HG02973 (cell line): ENCODE measurements around the gene AHCY.
"Not testable (repeated sequence)": the region's sequence is repeated elsewhere in the genome, so short reads cannot be mapped to it uniquely, and the experiment has no call there.

ENCODE experiments used
- ATAC-seq: cut with Tn5 transposase; IDR thresholded peaks from one replicate; pipeline ENCODE4 v1.9.1; 2021; ENCODE audit warnings: moderate library complexity; ENCODE audit not compliant: unreplicated experiment

AHCY gene

DNA sequence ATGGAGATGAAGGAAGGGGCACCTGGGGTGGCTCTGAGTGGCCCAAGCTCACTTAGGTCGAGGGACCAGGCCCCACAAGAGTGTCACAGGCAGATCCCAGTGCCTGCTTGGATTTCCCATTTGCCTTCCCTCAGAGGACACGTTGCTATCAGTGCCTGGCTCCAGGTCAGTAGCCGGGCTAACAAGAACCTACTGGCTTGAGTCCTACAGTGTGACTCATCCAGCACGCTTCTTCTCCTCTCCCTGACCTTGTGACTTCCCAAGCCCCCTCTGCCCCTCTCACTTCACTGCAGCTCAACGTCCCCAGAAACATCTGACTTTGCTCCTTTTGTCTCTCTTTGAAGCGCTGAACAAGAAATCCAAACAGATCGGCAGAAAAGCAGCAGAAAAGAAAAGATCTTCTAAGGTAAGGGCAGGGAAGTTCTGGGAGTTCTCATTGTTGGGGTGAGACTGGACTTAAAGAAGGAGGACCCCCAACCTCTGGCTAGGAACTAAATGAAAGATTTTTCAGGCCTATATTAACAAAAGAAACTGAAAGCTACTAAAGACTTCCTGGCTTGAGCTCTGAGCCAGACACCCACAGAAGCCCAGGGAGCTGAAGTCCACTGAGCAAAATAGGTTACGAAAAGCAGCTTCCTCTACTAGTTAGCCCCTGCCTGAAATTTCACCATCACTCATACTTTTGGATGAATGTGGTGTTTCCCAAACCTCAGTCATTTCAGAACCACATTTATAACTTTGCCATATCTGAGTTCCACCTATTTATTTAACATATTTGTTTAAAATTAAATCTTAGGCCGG lies 40.5 kb downstream of the AHCY start:
- ATAC-seq, result no peak

DNA sequence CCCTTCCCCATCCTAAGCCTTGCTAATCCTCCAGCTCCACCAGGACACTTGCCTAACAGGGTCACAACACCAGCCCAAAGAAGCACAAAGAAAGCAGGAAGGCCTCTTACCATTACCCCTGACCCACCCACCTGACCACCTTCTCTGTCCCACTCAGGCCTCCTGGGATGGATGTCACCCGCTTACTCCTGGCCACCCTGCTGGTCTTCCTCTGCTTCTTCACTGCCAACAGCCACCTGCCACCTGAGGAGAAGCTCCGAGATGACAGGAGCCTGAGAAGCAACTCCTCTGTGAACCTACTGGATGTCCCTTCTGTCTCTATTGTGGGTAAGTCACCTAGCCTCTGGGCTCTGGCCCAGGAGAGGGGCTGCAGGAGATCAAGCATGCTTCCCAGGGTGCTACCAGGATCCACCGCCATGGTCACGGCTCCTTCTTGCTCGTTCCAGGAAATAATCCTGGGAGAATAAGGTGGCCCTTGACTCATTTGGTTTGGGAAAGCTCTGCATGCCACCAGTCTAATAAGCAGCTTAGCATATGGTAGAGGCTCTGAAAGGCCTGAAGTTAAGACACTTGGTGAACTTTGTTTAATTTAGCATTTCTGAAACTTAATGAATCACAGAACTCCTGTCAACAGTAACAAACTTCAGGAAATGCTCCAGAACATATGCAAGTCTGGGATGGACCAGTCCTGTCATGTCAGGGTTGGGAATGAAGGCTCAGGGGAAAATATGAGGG lies 42.8 kb downstream of the AHCY start:
- no peak for ATAC-seq

DNA sequence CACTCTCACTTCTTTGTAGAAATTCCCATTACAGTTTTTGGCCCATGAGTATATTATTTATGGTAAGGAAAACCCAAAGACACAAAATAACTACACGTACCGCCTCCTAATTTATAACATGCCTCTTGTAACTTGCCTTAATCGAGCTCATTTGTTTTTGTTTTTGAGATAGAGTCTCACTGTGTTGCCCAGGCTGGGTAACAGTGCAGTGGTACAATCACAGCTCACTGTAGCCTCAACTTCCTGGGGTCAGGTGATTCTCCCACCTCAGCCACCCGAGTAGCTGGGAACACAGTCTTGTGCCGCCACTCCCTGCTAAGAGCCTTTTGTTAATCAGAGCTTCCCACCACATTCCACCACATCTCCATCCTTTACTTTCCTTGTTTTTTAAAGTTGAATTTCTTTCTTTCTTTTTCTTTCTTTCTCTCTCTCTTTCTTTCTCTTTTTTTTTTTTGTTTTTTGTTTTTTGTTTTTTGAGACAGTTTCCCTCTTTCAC lies 46.5 kb downstream of the AHCY start:
- ATAC-seq, result no peak

DNA sequence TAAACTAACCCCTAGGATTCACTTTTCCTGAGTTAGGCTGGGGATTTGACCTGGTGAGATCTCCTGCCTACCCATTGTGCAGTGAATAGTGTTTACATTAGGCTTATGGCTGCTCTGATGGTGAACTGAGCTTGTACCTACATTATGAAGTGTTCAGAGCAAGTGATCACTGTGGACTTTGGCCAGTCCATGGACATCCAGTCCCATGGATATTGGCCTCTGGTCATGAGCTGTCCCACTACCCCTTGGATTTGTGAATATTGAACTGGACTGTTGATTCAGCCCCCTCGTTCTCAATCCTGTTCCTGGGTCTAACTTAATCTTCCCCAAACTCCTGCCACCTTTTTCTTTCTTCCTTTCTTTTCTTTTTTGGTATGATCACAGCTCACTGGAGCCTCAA lies 48.2 kb downstream of the AHCY start:
- ATAC-seq, result no peak

DNA sequence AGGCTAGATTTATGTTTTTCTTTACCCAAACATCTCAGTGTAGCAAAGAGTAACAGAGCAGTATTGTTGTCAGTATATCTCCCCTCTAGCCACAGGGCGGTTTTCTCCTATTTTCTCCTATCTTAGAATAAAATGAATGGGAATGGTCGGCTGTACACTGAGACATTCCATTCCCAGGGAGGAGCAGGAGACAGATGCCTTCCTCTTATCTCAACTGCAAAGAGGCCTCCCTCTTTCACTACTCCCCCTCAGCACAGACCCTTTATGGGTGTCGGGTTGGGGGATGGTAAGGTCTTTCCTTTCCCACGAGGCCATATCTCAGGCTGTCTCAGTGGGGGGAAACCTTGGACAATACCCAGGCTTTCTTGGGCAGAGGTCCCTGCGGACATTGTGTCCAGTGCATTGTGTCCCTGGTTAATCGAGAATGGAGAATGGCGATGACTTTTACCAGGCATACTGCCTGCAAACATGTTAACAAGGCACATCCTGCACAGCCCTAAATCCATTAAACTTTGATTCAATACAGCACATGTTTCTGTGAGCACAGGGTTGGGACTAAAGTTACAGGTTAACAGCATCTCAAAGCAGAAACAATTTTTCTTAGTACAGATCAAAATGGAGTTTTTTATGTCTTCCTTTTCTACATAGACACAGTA lies 50.6 kb downstream of the AHCY start:
- not testable (repeated sequence) for ATAC-seq

DNA sequence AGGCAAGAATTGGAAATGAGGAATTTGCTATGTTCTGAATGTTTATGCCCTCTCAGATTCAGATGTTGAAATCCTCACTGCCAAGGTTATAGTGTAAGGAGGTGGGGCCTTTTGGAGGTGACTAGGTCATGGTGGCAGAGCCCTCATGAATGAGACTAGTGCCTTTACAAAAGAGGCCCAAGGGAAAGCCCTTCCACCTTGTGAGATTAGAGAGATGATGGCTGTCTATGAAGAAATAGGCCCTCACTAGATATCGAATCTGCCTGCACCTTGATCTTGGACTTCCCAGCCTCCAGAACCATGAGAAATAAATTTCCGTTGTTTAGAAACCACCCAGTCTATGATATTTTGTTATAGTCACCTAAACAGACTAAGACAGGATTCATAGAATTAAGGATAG lies 51.5 kb downstream of the AHCY start:
- ATAC-seq, result no peak

DNA sequence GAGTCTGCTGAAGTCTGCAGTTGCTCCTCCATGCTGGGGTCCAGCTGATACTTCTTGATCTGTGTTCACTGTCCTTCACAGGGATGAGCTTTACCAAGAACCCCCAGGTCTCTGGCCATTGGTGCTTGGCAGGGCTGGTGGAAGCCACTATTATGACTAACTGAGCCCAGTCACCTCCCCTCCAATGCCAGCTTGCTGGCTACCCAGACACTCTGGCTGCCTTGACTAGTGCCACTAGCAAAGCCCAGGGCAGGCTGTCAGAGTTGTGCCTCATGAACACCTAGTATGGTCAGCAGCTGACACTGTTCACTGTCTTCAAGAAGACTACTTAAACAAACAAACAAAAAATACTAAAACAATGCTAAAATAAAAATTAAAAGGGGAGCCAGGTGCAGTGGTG lies 53.1 kb downstream of the AHCY start:
- ATAC-seq, result no peak

DNA sequence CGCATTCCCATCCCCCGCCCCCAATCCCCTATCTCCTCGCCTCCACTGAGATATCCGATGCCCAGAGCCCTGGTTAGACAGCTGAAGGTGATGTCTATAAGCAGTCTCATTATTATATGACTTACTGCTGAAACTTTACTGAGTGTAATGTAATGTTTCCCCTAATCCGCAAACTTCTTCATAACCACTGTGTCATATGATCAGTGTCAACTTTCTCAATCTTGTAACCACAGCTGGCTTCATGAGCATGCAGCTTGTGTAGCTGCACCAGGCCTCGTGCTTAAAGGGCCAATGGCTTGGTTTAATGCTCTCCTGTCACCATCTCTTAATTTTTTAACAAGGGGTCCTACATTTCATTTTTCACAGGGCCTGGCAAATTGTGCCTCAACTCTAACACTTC lies 53.9 kb downstream of the AHCY start:
- no peak for ATAC-seq

DNA sequence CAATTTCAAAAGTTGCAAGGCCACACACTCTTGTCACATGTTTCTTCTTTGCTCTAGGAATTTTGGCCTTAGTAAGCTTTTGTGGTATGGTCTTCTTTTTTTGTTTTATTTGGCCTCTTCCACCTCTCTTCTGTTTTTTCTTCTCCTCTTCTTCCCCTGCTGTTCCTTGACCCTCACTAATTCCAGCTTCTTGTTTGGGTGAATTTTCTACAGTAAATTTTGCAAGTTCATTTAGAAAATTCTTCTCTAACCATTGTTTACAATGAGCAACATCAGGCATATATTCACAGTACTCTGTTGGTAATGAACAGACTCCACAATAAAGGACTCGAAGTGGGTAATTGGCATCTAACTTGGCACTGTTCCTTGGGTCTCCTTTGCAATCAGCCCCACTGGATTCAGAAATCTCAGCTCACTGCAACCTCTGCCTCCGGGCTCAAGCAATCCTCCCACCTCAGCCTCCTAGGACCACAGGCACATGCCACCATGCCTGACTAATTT lies 57.0 kb downstream of the AHCY start:
- no peak for ATAC-seq

DNA sequence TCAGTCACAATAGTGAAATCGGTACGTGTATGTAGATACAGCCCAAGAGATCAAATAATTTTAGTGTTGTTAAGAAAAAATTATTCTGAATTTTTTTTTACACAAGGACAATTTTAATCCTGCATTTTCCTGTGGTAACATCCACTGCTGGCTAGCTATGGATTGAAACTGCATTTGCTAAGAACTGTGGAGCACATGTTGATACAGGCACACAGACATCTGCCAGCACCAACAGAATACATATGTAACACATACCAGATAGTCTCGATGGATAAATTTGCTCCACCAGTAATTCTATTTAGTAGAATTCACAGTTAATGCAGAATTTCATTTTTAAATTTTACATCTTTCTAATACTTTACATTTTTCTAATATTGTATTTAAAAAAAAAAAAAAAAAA lies 59.8 kb downstream of the AHCY start:
- no peak for ATAC-seq

DNA sequence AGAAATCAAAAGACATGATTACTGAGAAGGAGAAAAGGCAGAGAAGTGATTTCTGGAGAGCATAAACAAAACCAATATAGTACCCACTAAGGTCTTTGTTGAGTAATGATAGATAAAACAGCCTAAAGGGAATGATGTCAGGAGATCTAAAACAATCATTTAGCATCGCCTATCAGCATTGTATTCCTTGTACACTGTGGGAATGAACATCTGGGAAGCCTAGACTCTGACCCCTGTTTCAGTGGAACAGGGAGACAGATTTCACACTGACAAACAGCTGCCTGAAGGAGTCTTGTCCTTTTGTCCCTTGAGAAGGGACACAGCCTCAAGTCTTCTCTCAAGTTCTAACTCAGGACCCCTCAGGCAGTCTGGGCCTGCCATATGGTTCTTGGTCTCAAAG lies 60.3 kb downstream of the AHCY start:
- no peak for ATAC-seq

DNA sequence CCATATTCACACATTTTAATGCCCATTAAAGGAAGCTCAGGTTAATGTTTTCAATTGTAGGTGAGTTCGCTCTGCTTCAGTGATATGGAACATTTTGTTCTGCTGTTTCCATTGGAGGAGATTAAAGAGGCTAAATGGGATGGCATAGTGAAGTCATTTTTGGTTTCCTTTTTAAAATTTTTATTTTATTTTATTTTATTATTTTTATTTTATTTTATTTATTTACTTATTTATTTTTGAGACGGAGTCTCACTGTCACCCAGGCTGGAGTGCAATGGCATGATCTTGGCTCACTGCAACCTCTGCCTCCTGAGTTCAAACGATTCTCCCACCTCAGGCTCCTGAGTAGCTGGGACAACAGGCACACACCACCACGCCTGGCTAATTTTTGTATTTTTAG lies 61.1 kb downstream of the AHCY start:
- ATAC-seq, result not testable (repeated sequence)

DNA sequence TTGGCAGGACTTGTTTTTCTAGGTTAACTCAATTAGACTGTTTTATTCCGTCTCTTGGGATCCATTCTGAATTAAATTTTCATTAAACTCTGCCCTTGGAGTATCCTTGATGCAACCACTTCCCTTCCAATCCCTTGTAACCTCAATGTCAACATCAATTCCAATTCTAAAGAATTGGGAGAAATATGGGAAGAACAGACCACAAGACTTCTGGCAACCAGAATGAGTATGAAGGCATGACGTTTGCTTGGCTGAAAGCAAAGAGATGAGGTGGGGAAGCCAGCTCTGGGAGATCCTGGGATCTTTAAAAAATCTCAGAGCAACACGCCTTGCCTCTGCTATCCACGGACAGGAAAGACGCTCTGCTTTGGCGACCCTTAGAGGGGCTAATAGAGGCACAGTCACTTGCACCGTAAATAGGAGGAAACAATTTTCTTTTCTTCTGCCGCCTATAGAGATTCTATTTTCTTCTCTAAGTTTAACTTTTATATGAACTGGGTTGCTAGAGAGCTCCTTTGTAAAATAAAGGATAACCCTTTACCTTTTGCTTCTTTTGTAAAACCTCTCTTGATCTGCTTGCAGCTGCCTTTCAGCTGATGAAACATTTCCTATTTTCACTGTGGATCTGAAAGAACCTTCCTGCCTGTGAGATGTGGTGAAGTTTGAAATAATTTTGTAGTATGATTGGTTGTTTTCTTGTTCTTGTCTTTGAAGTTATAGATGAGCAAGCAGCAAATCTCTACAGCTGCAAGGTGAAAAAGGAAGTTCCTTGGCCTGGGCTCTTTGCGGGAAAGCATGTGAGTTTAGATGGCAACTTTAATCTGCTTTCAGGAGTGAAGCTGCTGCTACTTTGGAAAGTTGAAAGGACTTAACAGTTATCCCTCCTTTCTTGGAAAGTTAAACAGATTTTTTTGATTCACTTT lies 62.2 kb downstream of the AHCY start, which contains the start of gene ASIP:
Gene ASIP, plus strand, starts transcription at position 731 of the 923 bp plus-strand sequence. CDS start 18,952 bp downstream, outside the sequence.
- no peak for ATAC-seq

DNA sequence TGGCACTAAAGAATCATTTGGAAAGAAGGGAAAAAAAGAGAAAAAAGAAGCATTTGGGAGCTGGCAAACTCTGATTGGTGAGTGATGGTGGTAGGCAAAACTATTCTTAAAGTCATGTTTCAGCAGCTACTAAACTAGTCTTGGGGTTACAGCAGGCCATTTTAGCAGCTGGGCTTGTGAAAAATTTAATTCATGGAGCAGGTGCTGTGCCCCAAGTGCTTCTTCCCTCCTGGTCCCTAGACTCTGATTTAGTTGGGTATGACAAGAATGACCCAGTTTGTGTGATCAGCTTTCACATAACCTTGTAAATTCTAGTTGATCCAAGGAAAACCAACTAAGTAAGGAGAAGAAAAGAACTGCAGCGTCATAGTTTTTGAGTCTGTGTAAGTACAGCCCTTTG lies 63.0 kb downstream of the AHCY start:
- no peak for ATAC-seq

DNA sequence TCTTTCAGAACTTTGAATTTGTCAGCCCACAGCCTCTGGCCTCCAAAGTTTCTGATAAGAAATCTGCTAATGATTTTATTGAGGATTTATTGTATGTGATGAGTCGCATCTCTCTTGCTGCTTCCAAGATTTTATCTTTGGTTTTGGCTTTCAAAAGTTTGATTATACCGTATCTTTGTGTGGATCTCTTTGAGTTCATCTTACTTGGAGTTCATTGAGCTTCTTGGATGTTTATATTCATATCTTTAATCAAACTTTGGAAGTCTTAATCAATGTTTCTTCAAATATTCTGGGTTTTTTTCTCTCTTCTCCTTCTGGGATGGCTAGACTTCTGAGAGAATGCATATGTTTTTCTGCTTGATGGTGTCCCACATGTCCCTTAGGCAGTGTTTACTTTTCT lies 65.2 kb downstream of the AHCY start:
- no peak for ATAC-seq

DNA sequence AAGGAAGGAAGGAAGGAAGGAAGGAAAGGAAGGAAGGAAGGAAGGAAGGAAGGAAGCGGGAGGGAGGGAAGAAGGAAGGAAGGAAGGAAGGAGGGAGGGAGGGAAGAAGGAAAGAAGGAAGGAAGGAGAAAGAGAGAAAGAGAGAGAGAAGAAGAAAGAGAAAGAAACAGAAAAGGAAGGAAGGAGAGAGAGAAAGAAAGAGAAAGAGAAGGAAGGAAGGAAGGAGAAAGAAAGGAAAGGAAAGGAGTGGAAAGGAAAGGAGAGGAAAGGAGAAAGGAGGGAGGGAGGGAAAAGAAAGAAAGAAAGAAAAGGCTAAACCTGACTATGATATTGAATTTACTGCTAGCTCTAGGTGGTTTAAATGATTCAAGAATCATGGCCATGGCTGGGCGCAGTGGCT lies 67.3 kb downstream of the AHCY start:
- ATAC-seq, result no peak

DNA sequence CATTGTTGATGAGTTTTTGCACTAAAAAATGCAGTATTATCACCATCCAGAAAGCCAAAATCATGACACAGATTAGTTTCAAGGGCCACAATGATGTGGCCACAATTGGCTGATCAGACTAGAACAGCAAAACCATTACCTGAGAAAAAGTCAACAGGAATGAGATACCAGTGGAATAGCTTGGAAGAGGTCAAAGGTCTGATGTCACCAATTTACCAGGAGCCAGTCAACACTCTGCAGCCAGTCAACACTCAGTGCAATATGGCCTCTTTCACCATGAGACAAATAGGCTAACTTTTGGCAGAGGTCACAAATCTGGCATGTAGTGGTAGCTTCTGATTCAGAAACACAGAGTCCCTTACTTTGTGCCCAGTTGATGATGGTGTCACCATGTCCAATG lies 69.5 kb downstream of the AHCY start:
- no peak for ATAC-seq

DNA sequence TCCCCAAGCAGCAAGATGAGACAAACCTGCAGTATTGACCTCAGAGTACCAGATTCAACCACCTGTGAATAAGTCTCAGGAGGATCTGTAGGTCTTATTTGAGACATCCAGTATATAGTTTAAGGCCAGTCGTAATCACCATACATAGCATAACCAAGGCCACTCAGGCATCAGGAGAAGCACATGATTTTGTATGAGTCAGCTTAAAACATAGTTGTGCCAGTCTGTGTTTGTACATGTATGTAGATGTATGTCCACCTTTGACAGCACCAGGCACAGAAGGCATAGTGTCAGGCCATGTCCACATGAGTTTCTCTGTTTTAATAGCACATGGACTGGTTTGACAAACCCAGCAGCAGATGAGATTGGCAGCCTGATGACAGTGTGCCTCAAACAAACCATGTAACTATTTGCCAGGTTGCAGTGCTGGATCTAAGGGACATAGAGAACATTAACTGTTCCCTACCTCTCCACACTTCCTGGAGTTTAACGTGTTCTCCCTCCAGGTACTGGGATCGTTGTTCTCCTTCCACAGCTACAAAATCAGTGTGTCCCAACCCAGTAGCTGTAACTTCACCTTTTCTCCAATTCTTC lies 70.6 kb downstream of the AHCY start:
- no peak for ATAC-seq

DNA sequence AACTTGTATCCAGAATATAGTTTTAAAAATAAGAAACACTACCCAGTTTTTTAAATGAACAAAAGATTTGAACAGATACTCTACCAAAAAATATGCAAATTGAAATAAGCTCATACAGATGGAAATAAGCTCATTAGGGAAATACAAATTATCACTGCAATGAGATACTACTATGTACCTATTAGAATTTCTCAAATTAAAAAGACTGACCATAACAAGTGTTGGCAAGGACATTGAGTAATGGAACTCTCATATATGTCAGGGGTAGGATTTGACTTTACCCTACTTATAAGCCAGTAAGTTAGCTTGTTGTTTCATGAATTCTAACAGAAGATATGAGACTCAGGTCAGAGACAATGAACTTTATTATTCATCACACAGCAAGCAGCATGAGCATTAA lies 71.5 kb downstream of the AHCY start:
- no peak for ATAC-seq
